ENCODE data around the gene ZNF497.
A peak's percentile ranks its signal among the peaks of the same experiment; 100 is the strongest.

GRCh38 chr19:58330458-58330857 is 32.1 kb downstream of the ZNF497 start:
- TF ChIP-seq CTCF (conservative IDR thresholded peaks at IDR 0.05), result no peak
- TF ChIP-seq ZFX (IDR thresholded peaks at IDR 0.05), result 0 out of 2 replicates have a peak, but pooled peaks have one; percentile 5
